GM23338 (cell line): Measurements from ENCODE around the gene LAP3.

Experiments used
- CREB1 ChIP-seq: fragments of 250-450 bp; sonication (Bioruptor Pico); IDR thresholded peaks from 2 replicates; pipeline ENCODE4 v1.5.0; 2020; ENCODE audit warnings: low read depth, mild to moderate bottlenecking, moderate library complexity
- CTCF ChIP-seq, 2 experiments: fragments of 200-600 bp in 1 of 2; sonication (generic) in 1 of 2; conservative IDR thresholded peaks; 2 replicates each; pipeline versions ENCODE4 v1.5.1 to v1.6.1; 2016 to 2017; ENCODE audit warnings: antibody characterized with exemption in 2 of 2, low read depth in 2 of 2, mild to moderate bottlenecking in 2 of 2, moderate library complexity in 1 of 2
- ETS1 ChIP-seq: IDR thresholded peaks from 2 replicates; pipeline ENCODE4 v1.6.1; 2016; ENCODE audit warnings: antibody characterized with exemption
- EZH2 ChIP-seq: fragments of 200-600 bp; sonication (generic); IDR thresholded peaks from one replicate; pipeline ENCODE4 v1.8.0; 2017; ENCODE audit warnings: antibody characterized with exemption, mild to moderate bottlenecking, low read depth; ENCODE audit not compliant: unreplicated experiment
- EZH2phosphoT487 ChIP-seq: fragments of 200-600 bp; sonication (generic); IDR thresholded peaks from one replicate; pipeline ENCODE4 v1.8.1; 2018; ENCODE audit warnings: antibody characterized with exemption; ENCODE audit not compliant: unreplicated experiment
- JUNB ChIP-seq: IDR thresholded peaks from one replicate; pipeline ENCODE4 v1.6.1; 2016; ENCODE audit warnings: antibody characterized with exemption; ENCODE audit not compliant: unreplicated experiment
- NANOG ChIP-seq: IDR thresholded peaks from 2 replicates; pipeline ENCODE4 v1.6.1; 2016; ENCODE audit warnings: antibody characterized with exemption, borderline replicate concordance
- POLR2AphosphoS5 ChIP-seq: IDR thresholded peaks from 2 replicates; pipeline ENCODE4 v1.6.1; 2016; ENCODE audit warnings: antibody characterized with exemption, low read depth
- STAT1 ChIP-seq: IDR thresholded peaks from one replicate; pipeline ENCODE4 v1.6.1; 2016; ENCODE audit warnings: antibody characterized with exemption; ENCODE audit not compliant: unreplicated experiment
- ZNF114 ChIP-seq: fragments of 250-450 bp; sonication (Bioruptor Pico); IDR thresholded peaks from 2 replicates; pipeline ENCODE4 v1.5.0; 2020; ENCODE audit warnings: mild to moderate bottlenecking, moderate library complexity
- ZNF331 ChIP-seq: fragments of 250-450 bp; sonication (Bioruptor Pico); IDR thresholded peaks from 2 replicates; pipeline ENCODE4 v1.5.0; 2020; ENCODE audit warnings: low read depth, mild to moderate bottlenecking, moderate library complexity
- TF ChIP-seq, protein P1 (sequence below): IDR thresholded peaks from one replicate; pipeline ENCODE4 v1.6.1; 2018; ENCODE audit warnings: antibody characterized with exemption; ENCODE audit not compliant: unreplicated experiment
- TF ChIP-seq, protein P2 (sequence below): fragments of 250-450 bp; sonication (Bioruptor Pico); IDR thresholded peaks from 2 replicates; pipeline ENCODE4 v1.5.0; 2020; ENCODE audit warnings: mild to moderate bottlenecking, moderate library complexity

- TF ChIP-seq, protein P1, sequence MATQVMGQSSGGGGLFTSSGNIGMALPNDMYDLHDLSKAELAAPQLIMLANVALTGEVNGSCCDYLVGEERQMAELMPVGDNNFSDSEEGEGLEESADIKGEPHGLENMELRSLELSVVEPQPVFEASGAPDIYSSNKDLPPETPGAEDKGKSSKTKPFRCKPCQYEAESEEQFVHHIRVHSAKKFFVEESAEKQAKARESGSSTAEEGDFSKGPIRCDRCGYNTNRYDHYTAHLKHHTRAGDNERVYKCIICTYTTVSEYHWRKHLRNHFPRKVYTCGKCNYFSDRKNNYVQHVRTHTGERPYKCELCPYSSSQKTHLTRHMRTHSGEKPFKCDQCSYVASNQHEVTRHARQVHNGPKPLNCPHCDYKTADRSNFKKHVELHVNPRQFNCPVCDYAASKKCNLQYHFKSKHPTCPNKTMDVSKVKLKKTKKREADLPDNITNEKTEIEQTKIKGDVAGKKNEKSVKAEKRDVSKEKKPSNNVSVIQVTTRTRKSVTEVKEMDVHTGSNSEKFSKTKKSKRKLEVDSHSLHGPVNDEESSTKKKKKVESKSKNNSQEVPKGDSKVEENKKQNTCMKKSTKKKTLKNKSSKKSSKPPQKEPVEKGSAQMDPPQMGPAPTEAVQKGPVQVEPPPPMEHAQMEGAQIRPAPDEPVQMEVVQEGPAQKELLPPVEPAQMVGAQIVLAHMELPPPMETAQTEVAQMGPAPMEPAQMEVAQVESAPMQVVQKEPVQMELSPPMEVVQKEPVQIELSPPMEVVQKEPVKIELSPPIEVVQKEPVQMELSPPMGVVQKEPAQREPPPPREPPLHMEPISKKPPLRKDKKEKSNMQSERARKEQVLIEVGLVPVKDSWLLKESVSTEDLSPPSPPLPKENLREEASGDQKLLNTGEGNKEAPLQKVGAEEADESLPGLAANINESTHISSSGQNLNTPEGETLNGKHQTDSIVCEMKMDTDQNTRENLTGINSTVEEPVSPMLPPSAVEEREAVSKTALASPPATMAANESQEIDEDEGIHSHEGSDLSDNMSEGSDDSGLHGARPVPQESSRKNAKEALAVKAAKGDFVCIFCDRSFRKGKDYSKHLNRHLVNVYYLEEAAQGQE = no peak
- TF ChIP-seq CTCF (conservative IDR thresholded peaks at IDR 0.05; ENCODE audit: low read depth in 2 of 2) (no peak), ETS1 (no peak), POLR2AphosphoS5 (no peak), EZH2 (no peak), ZNF114 (CRISPR knock-in tag) (no peak), EZH2phosphoT487 (no peak), CREB1 (CRISPR knock-in tag) (no peak), STAT1 (no peak), JUNB (no peak), ZNF331 (CRISPR knock-in tag) (no peak), NANOG (no peak)
- TF ChIP-seq, protein P2, sequence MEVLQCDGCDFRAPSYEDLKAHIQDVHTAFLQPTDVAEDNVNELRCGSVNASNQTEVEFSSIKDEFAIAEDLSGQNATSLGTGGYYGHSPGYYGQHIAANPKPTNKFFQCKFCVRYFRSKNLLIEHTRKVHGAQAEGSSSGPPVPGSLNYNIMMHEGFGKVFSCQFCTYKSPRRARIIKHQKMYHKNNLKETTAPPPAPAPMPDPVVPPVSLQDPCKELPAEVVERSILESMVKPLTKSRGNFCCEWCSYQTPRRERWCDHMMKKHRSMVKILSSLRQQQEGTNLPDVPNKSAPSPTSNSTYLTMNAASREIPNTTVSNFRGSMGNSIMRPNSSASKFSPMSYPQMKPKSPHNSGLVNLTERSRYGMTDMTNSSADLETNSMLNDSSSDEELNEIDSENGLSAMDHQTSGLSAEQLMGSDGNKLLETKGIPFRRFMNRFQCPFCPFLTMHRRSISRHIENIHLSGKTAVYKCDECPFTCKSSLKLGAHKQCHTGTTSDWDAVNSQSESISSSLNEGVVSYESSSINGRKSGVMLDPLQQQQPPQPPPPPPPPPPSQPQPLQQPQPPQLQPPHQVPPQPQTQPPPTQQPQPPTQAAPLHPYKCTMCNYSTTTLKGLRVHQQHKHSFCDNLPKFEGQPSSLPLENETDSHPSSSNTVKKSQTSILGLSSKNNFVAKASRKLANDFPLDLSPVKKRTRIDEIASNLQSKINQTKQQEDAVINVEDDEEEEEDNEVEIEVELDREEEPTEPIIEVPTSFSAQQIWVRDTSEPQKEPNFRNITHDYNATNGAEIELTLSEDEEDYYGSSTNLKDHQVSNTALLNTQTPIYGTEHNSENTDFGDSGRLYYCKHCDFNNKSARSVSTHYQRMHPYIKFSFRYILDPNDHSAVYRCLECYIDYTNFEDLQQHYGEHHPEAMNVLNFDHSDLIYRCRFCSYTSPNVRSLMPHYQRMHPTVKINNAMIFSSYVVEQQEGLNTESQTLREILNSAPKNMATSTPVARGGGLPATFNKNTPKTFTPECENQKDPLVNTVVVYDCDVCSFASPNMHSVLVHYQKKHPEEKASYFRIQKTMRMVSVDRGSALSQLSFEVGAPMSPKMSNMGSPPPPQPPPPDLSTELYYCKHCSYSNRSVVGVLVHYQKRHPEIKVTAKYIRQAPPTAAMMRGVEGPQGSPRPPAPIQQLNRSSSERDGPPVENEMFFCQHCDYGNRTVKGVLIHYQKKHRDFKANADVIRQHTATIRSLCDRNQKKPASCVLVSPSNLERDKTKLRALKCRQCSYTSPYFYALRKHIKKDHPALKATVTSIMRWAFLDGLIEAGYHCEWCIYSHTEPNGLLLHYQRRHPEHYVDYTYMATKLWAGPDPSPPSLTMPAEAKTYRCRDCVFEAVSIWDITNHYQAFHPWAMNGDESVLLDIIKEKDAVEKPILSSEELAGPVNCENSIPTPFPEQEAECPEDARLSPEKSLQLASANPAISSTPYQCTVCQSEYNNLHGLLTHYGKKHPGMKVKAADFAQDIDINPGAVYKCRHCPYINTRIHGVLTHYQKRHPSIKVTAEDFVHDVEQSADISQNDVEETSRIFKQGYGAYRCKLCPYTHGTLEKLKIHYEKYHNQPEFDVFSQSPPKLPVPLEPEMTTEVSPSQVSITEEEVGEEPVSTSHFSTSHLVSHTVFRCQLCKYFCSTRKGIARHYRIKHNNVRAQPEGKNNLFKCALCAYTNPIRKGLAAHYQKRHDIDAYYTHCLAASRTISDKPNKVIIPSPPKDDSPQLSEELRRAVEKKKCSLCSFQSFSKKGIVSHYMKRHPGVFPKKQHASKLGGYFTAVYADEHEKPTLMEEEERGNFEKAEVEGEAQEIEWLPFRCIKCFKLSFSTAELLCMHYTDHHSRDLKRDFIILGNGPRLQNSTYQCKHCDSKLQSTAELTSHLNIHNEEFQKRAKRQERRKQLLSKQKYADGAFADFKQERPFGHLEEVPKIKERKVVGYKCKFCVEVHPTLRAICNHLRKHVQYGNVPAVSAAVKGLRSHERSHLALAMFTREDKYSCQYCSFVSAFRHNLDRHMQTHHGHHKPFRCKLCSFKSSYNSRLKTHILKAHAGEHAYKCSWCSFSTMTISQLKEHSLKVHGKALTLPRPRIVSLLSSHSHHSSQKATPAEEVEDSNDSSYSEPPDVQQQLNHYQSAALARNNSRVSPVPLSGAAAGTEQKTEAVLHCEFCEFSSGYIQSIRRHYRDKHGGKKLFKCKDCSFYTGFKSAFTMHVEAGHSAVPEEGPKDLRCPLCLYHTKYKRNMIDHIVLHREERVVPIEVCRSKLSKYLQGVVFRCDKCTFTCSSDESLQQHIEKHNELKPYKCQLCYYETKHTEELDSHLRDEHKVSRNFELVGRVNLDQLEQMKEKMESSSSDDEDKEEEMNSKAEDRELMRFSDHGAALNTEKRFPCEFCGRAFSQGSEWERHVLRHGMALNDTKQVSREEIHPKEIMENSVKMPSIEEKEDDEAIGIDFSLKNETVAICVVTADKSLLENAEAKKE (CRISPR knock-in tag) = no peak
Observed at GRCh38 chr4:17657090-17657489, 80.1 kb downstream of the LAP3 start.
